Activated B cell treated with CpG ODN at 0.5 μM for 24 hours (primary cell): ENCODE data around the gene NTRK1. TPM values are rescaled to one million over a fixed set of nuclear protein-coding genes. Genes with fewer than 3 reads are reported as not detected.
A peak's percentile ranks its signal among the peaks of the same experiment; 100 is the strongest.

Experiments used
- ATAC-seq: fragments of 200-7000 bp; cut with Tn5 transposase; one replicate; pipeline ENCODE4 v1.10.0; 2021; ENCODE audit warnings: low read depth, mild to moderate bottlenecking, moderate library complexity
- CTCF ChIA-PET: fragments of 350-600 bp; sonication (Branson Sonifier 250); formaldehyde crosslinking; loops from one replicate; lab custom pipeline; 2021; ENCODE audit warnings: antibody characterized with exemption; lab: Charles Lee
- POLR2A ChIA-PET: fragments of 350-600 bp; sonication (Branson Sonifier 250); formaldehyde crosslinking; loops from one replicate; lab custom pipeline; 2021; ENCODE audit warnings: antibody characterized with exemption; lab: Charles Lee
- DNase-seq: peaks from one replicate; pipeline ENCODE4 v3.0.0; 2022
- H3K27ac Mint-ChIP-seq: one replicate; pipeline ENCODE4 v1.8.0; 2020; ENCODE audit warnings: mixed read lengths
- H3K27me3 Mint-ChIP-seq: one replicate; pipeline ENCODE4 v1.8.0; 2021; ENCODE audit warnings: mixed read lengths
- H3K36me3 Mint-ChIP-seq: one replicate; pipeline ENCODE4 v1.8.0; 2021; ENCODE audit warnings: low read depth, mixed read lengths
- H3K4me1 Mint-ChIP-seq: one replicate; pipeline ENCODE4 v1.8.0; 2021; ENCODE audit warnings: mixed read lengths
- H3K4me3 Mint-ChIP-seq: one replicate; pipeline ENCODE4 v1.8.0; 2020; ENCODE audit warnings: mild to moderate bottlenecking, mixed read lengths
- H3K9me3 Mint-ChIP-seq: one replicate; pipeline ENCODE4 v1.8.0; 2020; ENCODE audit warnings: mixed read lengths
- intact Hi-C: fragments of 100-400 bp; cut with micrococcal nuclease; formaldehyde crosslinking; loops from one replicate; pipeline ENCODE4 v1.15.1; 2024
- total RNA-seq: library from RNA; stranded (reverse); gene quantifications from 2 replicates; pipeline ENCODE4 v1.2.3, GENCODE V29; 2022
- TF ChIP-seq, protein P1 (sequence below): fragments of 200-600 bp; IDR thresholded peaks from one replicate; pipeline ENCODE4 v1.8.0; 2022; ENCODE audit warnings: antibody characterized with exemption, mild to moderate bottlenecking

NTRK1 gene
- total RNA-seq, 1 donor from 2014 or later, result 0.11 TPM

DNA sequence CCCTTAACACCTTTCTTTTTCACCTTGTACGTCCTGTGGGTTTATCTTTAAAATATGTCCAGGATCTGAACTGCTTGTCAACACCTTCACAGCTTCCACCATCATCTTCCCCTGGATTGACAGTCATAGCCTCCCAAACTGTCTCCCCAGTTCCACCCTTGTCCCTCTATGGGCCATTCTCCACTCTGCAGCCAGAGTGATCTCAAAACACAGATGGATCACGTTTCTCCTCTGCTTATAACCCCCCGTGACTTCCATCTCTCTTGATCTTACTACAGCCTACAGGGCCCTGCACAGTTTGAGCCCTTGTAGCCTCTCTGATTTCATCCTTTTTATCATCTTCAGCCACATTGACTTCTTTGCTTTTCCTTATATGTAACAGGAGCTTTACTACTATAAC lies 6.0 kb upstream of the NTRK1 start:
- intact Hi-C loops, result no loop called here
- no peak overlapping the region for H3K27ac Mint-ChIP-seq
- POLR2A ChIA-PET, result no interaction called here
- no peak overlapping the region for H3K4me3 Mint-ChIP-seq
- peaks cover 3% of the 10 kb centered on the region for H3K4me1 Mint-ChIP-seq
- DNase-seq, result no peak
- no peaks in the 10 kb centered on the region for H3K9me3 Mint-ChIP-seq
- H3K36me3 Mint-ChIP-seq, result no peaks in the 10 kb centered on the region
- H3K27me3 Mint-ChIP-seq, result peaks cover 51% of the 10 kb centered on the region
- CTCF ChIA-PET, result no interaction called here
- TF ChIP-seq, protein P1, sequence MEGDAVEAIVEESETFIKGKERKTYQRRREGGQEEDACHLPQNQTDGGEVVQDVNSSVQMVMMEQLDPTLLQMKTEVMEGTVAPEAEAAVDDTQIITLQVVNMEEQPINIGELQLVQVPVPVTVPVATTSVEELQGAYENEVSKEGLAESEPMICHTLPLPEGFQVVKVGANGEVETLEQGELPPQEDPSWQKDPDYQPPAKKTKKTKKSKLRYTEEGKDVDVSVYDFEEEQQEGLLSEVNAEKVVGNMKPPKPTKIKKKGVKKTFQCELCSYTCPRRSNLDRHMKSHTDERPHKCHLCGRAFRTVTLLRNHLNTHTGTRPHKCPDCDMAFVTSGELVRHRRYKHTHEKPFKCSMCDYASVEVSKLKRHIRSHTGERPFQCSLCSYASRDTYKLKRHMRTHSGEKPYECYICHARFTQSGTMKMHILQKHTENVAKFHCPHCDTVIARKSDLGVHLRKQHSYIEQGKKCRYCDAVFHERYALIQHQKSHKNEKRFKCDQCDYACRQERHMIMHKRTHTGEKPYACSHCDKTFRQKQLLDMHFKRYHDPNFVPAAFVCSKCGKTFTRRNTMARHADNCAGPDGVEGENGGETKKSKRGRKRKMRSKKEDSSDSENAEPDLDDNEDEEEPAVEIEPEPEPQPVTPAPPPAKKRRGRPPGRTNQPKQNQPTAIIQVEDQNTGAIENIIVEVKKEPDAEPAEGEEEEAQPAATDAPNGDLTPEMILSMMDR, result no peak
- no peak for ATAC-seq

DNA sequence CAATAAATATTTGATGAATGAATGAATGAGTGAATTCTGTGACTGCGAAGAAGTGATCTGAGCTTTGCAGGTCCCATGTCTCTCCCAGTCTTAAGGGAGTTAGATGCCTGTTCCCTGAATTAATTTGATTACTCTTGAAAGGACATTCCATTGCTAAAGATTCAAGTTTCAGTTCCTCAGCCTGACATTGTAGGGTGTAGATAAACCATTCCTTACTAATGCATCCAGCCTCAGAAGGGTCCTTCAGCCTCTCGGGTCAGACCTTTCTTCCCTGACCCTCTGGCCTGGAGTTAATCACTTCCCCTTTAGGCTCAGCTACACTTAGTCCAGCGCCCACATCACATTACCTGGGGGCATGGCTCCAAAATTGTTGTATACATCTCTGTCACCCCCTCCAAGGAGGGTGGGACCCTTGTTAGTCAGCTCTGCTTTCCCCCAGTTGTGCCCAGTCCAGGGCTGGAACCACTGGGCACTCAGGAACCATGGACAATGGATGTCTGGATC lies 4.3 kb upstream of the NTRK1 start:
- H3K4me3 Mint-ChIP-seq, result no peak overlapping the region
- no peak for ATAC-seq
- no peaks in the 10 kb centered on the region for H3K9me3 Mint-ChIP-seq
- TF ChIP-seq, protein P1, result no peak
- H3K27me3 Mint-ChIP-seq, result peaks cover 49% of the 10 kb centered on the region
- DNase-seq, result no peak
- CTCF ChIA-PET, result interaction anchor here (1.1 kb wide), 1 partner anchor 169 kb away, joined by 3 read pairs; no protein-coding TSS in a partner anchor
- intact Hi-C loops, result no loop called here
- H3K27ac Mint-ChIP-seq, result no peak overlapping the region
- H3K4me1 Mint-ChIP-seq, result peaks cover 12% of the 10 kb centered on the region
- POLR2A ChIA-PET, result no interaction called here
- no peaks in the 10 kb centered on the region for H3K36me3 Mint-ChIP-seq

DNA sequence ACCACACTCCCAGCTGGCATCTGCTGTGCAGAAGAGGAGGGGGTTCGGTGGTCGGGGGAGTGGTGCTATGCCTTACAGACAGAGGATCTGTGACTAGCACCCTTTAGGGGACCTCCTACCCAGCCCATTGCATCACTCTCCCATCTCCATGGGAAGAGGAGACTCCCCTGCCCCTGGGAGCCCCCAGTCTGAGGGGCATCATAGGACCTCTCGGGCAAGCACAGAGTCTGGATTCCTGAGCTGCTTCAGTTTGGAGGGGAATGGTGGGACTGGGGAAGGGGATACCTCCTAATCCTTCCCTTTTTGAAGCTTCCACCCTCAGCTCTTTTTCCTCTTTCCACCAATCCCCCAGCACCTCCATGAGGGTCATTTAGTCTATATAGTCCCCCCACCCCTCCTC lies 3.1 kb upstream of the NTRK1 start:
- Mint-ChIP-seq H3K9me3 (no peaks in the 10 kb centered on the region), H3K27ac (no peak overlapping the region), H3K27me3 (peaks cover 52% of the 10 kb centered on the region), H3K4me3 (no peak overlapping the region), H3K4me1 (peaks cover 14% of the 10 kb centered on the region), H3K36me3 (no peaks in the 10 kb centered on the region)
- POLR2A ChIA-PET, result no interaction called here
- no peak for DNase-seq
- CTCF ChIA-PET, result interaction anchor here (0.7 to 5.0 kb wide), 5 partner anchors 33 to 323 kb away, joined by 3 to 45 read pairs (median 3); no protein-coding TSS in a partner anchor
- TF ChIP-seq, protein P1, result no peak
- no peak for ATAC-seq
- intact Hi-C loops, result no loop called here

DNA sequence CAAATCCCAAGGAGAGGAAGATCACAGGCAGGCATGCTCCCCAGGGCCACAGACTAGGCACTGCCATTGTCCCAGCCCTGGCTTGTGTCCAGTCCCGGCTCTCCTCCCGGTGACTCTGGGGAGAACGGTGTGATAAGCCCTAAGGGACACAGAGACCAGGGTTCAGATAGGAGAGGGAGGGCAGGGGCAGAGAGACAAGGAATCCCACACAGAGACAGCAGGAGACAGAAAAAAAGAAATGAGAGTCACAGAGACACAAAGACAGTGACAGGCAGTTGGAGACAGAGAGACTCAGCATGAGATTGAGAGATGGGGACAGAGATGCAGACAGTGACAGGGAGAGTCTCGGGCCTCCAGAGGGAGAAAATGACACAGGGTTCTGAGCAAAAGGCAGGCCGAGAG lies 2.1 kb upstream of the NTRK1 start:
- no peak overlapping the region for H3K4me3 Mint-ChIP-seq
- H3K9me3 Mint-ChIP-seq, result no peaks in the 10 kb centered on the region
- POLR2A ChIA-PET, result no interaction called here
- peaks cover 51% of the 10 kb centered on the region for H3K27me3 Mint-ChIP-seq
- ATAC-seq (no peak), DNase-seq (no peak)
- intact Hi-C loops, result no loop called here
- peaks cover 14% of the 10 kb centered on the region for H3K4me1 Mint-ChIP-seq
- TF ChIP-seq, protein P1, result no peak
- no peak overlapping the region for H3K27ac Mint-ChIP-seq
- CTCF ChIA-PET, result interaction anchor here (1.0 to 5.0 kb wide), 5 partner anchors 32 to 169 kb away, joined by 3 to 45 read pairs (median 7); no protein-coding TSS in a partner anchor
- no peaks in the 10 kb centered on the region for H3K36me3 Mint-ChIP-seq

DNA sequence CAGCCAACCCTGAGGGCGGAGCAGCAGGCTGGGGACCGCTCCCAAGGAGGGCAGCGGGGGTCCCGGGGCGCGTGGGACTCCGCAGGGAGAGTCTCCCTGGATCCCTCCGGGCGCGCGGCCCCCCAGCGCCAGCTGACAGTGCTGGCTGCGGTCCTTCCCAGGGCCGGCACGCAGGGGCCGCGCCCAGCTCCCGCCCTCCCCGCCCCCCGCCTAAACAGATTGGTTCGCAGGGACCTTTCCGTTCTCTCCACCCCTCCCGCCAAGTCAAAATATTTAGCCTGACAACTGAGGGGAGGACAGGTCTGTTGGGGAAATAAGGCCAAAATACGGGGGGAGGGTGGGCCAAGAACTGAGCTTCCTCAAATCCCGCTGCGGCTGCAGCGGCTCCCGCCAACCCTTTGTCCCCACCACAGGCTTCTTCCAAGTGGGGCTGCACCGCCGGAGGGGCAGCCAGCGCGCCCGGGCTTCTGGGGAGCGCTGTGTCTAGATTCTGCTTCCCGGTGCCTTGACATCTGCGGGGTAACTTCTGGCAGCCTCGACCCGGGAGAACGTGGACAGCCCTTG lies 1.6 kb upstream of the NTRK1 start, which contains the start of gene INSRR:
Gene INSRR (minus strand): TSS at position 159 of the 564 bp plus-strand sequence. CDS start 496 bp downstream, outside the sequence.
- no peak for ATAC-seq

More for the DNA sequence above, 1.6 kb upstream of the NTRK1 start, which contains the start of gene INSRR:
- H3K4me3 Mint-ChIP-seq, result peak within 1 kb of the TSS; percentile 65
- DNase-seq, result no peak
- peaks cover 14% of the 10 kb centered on the region for H3K4me1 Mint-ChIP-seq
- H3K27me3 Mint-ChIP-seq, result peaks cover 51% of the 10 kb centered on the region
- intact Hi-C loops, result no loop called here
- ChIA-PET CTCF (interaction anchor here (1.0 to 5.0 kb wide), 11 partner anchors 12 to 473 kb away, joined by 4 to 66 read pairs (median 8); no protein-coding TSS in a partner anchor), POLR2A (no interaction called here)
- TF ChIP-seq, protein P1, result no peak
- H3K27ac Mint-ChIP-seq, result no peak within 1 kb of the TSS
- no peaks in the 10 kb centered on the region for H3K9me3 Mint-ChIP-seq
- no peaks in the 10 kb centered on the region for H3K36me3 Mint-ChIP-seq
